Right forelimb (tissue), 1 donor: ENCODE data around the gene KCNJ18.
"Not testable (repeated sequence)": the region's sequence is repeated elsewhere in the genome, so short reads cannot be mapped to it uniquely, and the experiment has no call there.

Source experiments
- DNase-seq: peaks from one replicate; pipeline ENCODE4 v3.0.0-alpha.2; 2018

Gene KCNJ18

GRCh38 chr17:21737015-21737580 lies 44.8 kb downstream of the KCNJ18 start:
- DNase-seq, result not testable (repeated sequence)

- not testable (repeated sequence) for DNase-seq
These were observed 45.9 kb downstream of the KCNJ18 start for GRCh38 chr17:21738241-21738640.

GRCh38 chr17:21738877-21739474 lies 46.7 kb downstream of the KCNJ18 start:
- not testable (repeated sequence) for DNase-seq

GRCh38 chr17:21739485-21739884 lies 47.2 kb downstream of the KCNJ18 start:
- not testable (repeated sequence) for DNase-seq

- DNase-seq, result not testable (repeated sequence)
These were observed 48.5 kb downstream of the KCNJ18 start for GRCh38 chr17:21740836-21741235.

GRCh38 chr17:21741520-21741919 lies 49.2 kb downstream of the KCNJ18 start:
- not testable (repeated sequence) for DNase-seq

- no peak for DNase-seq
These were observed 50.0 kb downstream of the KCNJ18 start for GRCh38 chr17:21742326-21742725.

GRCh38 chr17:21744151-21744550 lies 51.8 kb downstream of the KCNJ18 start:
- DNase-seq, result not testable (repeated sequence)

- not testable (repeated sequence) for DNase-seq
These were observed 52.3 kb downstream of the KCNJ18 start for GRCh38 chr17:21744621-21745020.

GRCh38 chr17:21745385-21746054 lies 53.2 kb downstream of the KCNJ18 start:
- not testable (repeated sequence) for DNase-seq

GRCh38 chr17:21746415-21746814 lies 54.1 kb downstream of the KCNJ18 start:
- not testable (repeated sequence) for DNase-seq

GRCh38 chr17:21747195-21747915 lies 55.0 kb downstream of the KCNJ18 start:
- DNase-seq, result not testable (repeated sequence)

- DNase-seq, result not testable (repeated sequence)
These were observed 56.4 kb downstream of the KCNJ18 start for GRCh38 chr17:21748686-21749085.

- DNase-seq, result not testable (repeated sequence)
These were observed 57.6 kb downstream of the KCNJ18 start for GRCh38 chr17:21749696-21750531.

GRCh38 chr17:21751111-21751510 lies 58.8 kb downstream of the KCNJ18 start:
- DNase-seq, result not testable (repeated sequence)
